K562 (cell line): ENCODE measurements around the gene DTNBP1. TPM values are rescaled to one million over a fixed set of nuclear protein-coding genes. Genes with fewer than 3 reads are reported as not detected.

Experiments used
- ATAC-seq: fragments of 200-7000 bp; cut with Tn5 transposase; 3 replicates; pipeline ENCODE4 v1.9.1; 2020; ENCODE audit warnings: moderate library complexity
- BruUV-seq: library from RNA; stranded (reverse); fragments of 400-500 nt; replicated peaks from 2 replicates; lab custom pipeline; 2021; lab: Mats Ljungman, UMichigan
- CTCF ChIA-PET: fragments of 300-600 bp; formaldehyde crosslinking; extraction: SDS; loops from one replicate; lab custom pipeline; 2021; ENCODE audit warnings: low intra/inter-chr PET ratio; lab: Yijun Ruan, JAX
- POLR2A ChIA-PET: fragments of 300-600, 350-650 bp; sonication (Branson Sonifier 250); formaldehyde crosslinking; extraction: SDS; loops from one replicate; lab custom pipeline; 2021; ENCODE audit warnings: antibody characterized with exemption, inconsistent platforms; lab: Yijun Ruan, JAX
- DNase-seq, 4 experiments: peaks; one replicate each; pipeline versions ENCODE4 v3.0.0 to v3.0.0-alpha.2; 2011 to 2018; ENCODE audit warnings: low spot score in 3 of 4, mixed read lengths in 3 of 4; ENCODE audit errors: extremely low read depth in 1 of 4
- FAIRE-seq: peaks from 2 replicates; lab custom pipeline; 2011; peaks lifted over from hg19 to GRCh38; lab: Jason Lieb, UNC
- H2AFZ ChIP-seq: 2 replicates; pipeline ENCODE4 v1.6.0; 2011; ENCODE audit warnings: low read depth, low read length, control low read depth, inconsistent platforms
- H3K27ac ChIP-seq: fragments of 200-600 bp; 3 replicates; pipeline ENCODE4 v1.8.0; 2011; ENCODE audit warnings: low read depth, mild to moderate bottlenecking, control low read depth, inconsistent platforms, low read length, moderate library complexity, mixed read lengths; ENCODE audit errors: extremely low read depth
- H3K27me3 ChIP-seq, 2 experiments: fragments of 300-600 bp in 1 of 2; 2 replicates in 1 of 2; 3 replicates in 1 of 2; pipeline versions ENCODE4 v1.6.0 to v1.8.0; 2011; ENCODE audit warnings: inconsistent platforms in 2 of 2, low read length in 2 of 2, mild to moderate bottlenecking in 1 of 2, mixed read lengths in 1 of 2, moderate library complexity in 1 of 2; ENCODE audit not compliant: control insufficient read depth in 2 of 2, insufficient read depth in 2 of 2
- H3K36me3 ChIP-seq: fragments of 300-600 bp; 3 replicates; pipeline ENCODE4 v1.8.0; 2011; ENCODE audit warnings: mild to moderate bottlenecking, low read length, inconsistent platforms; ENCODE audit not compliant: control insufficient read depth, insufficient read depth
- H3K4me1 ChIP-seq, 2 experiments: fragments of 200-600 bp in 1 of 2; replicated peaks in 1 of 2; 2 replicates in 1 of 2; 3 replicates in 1 of 2; pipeline versions ENCODE4 v1.5.1 to v1.8.0; 2011; ENCODE audit warnings: inconsistent platforms in 2 of 2, low read length in 2 of 2, mild to moderate bottlenecking in 1 of 2, mixed read lengths in 1 of 2, moderate library complexity in 1 of 2; ENCODE audit not compliant: control insufficient read depth in 2 of 2, insufficient read depth in 2 of 2
- H3K4me2 ChIP-seq: 2 replicates; pipeline ENCODE4 v1.6.1; 2011; ENCODE audit warnings: low read length, control low read depth, inconsistent platforms, mixed read lengths; ENCODE audit not compliant: insufficient read depth
- H3K4me3 ChIP-seq: fragments of 200-600 bp; sonication (generic), shearing (Covaris generic); 2 replicates; pipeline ENCODE4 v1.5.1; 2016; ENCODE audit warnings: control low read depth, inconsistent platforms
- H3K79me2 ChIP-seq: fragments of 200-600 bp; 3 replicates; pipeline ENCODE4 v1.8.0; 2011; ENCODE audit warnings: low read length, inconsistent platforms; ENCODE audit not compliant: control insufficient read depth, insufficient read depth
- H3K9ac ChIP-seq, 2 experiments: 2 replicates each; pipeline versions ENCODE4 v1.6.0 to v1.6.1; 2011; ENCODE audit warnings: low read depth in 2 of 2, low read length in 2 of 2, control low read depth in 1 of 2, inconsistent platforms in 1 of 2, mild to moderate bottlenecking in 1 of 2, mixed read lengths in 1 of 2; ENCODE audit not compliant: insufficient read depth in 1 of 2
- H3K9me1 ChIP-seq: one replicate; pipeline ENCODE4 v1.6.0; 2011; ENCODE audit warnings: inconsistent platforms, mild to moderate bottlenecking, low read length, moderate library complexity; ENCODE audit not compliant: control insufficient read depth, insufficient read depth
- H3K9me3 ChIP-seq: replicated peaks from 2 replicates; pipeline ENCODE4 v1.5.1; 2011; ENCODE audit warnings: low read depth, low read length, inconsistent platforms; ENCODE audit not compliant: control insufficient read depth, insufficient read depth
- H4K20me1 ChIP-seq: replicated peaks from 2 replicates; pipeline ENCODE4 v1.6.1; 2011; ENCODE audit warnings: low read length, inconsistent platforms, mixed read lengths; ENCODE audit not compliant: control insufficient read depth, insufficient read depth
- CREB5 ChIP-seq: fragments of 250-450 bp; sonication (Bioruptor Pico); IDR thresholded peaks from 2 replicates; pipeline ENCODE4 v1.5.0; 2020; ENCODE audit warnings: mild to moderate bottlenecking
- EGR1 ChIP-seq: fragments of 450-650 bp; conservative IDR thresholded peaks from 2 replicates; pipeline ENCODE4 v1.6.1; 2017; ENCODE audit warnings: mild to moderate bottlenecking
- KDM4B ChIP-seq, 2 experiments: fragments of 450-650 bp in 1 of 2; sonication (generic) in 1 of 2; IDR thresholded peaks; 2 replicates each; pipeline ENCODE4 v1.6.1; 2016 to 2017; ENCODE audit warnings: borderline replicate concordance in 2 of 2, antibody characterized with exemption in 1 of 2, low read depth in 1 of 2, mild to moderate bottlenecking in 1 of 2
- PCBP1 ChIP-seq: fragments of 200-400 bp; formaldehyde crosslinking; IDR thresholded peaks from 2 replicates; pipeline ENCODE4 v1.6.1; 2018; ENCODE audit warnings: mild to moderate bottlenecking, low read depth, low read length; ENCODE audit not compliant: poor library complexity, severe bottlenecking
- PREB ChIP-seq: sonication (generic); formaldehyde crosslinking; IDR thresholded peaks from 2 replicates; pipeline ENCODE4 v1.8.1; 2023; ENCODE audit warnings: mild to moderate bottlenecking, missing genetic modification reagents
- PTRF ChIP-seq: fragments of 450-650 bp; IDR thresholded peaks from 2 replicates; pipeline ENCODE4 v1.6.1; 2016; ENCODE audit warnings: mild to moderate bottlenecking, missing genetic modification characterization, missing compliant biosample characterization
- RHOXF2B ChIP-seq: fragments of 250-450 bp; sonication (Bioruptor Pico); conservative IDR thresholded peaks from 2 replicates; pipeline ENCODE4 v1.5.1; 2021
- ZNF551 ChIP-seq: fragments of 250-450 bp; sonication (Bioruptor Pico); IDR thresholded peaks from 2 replicates; pipeline ENCODE4 v1.5.0; 2021; ENCODE audit warnings: mild to moderate bottlenecking, moderate library complexity
- WGBS: fragments of 100-300 bp; shearing (Covaris generic); methylation state at CpG from one replicate; pipeline ENCODE4 v1.1.6; 2016; ENCODE audit warnings: low coverage, mixed read lengths; ENCODE audit not compliant: insufficient coverage; ENCODE audit errors: missing lambda C conversion rate; 5-methylcytosine and 5-hydroxymethylcytosine counted together
- in situ Hi-C: fragments of 300-500 bp; cut with MboI; formaldehyde crosslinking; loops from 4 replicates; pipeline ENCODE4 v1.15.0; 2018; ENCODE audit warnings: inconsistent platforms, mixed read lengths
- intact Hi-C: fragments of 100-400 bp; cut with micrococcal nuclease; formaldehyde crosslinking; loops from 2 replicates; pipeline ENCODE4 v1.14.2; 2022
- polyA plus RNA-seq, 8 experiments: library from polyadenylated mRNA; depleted of rRNA in 4 of 8; stranded (reverse) in 5 of 8; unstranded in 3 of 8; fragments of >200 nt; fragmentation: Nextera tagmentation in 2 of 8; fragmentation: Illumina TruSeq in 1 of 8; extraction: Ambion mirVana in 2 of 8; extraction: Trizol in 1 of 8; gene quantifications; 2 replicates each; pipeline versions ENCODE4 v1.2.1 to v1.2.3, GENCODE V29; 2011 to 2014; ENCODE audit warnings: inconsistent platforms in 1 of 8, missing spikeins in 1 of 8
- total RNA-seq, 7 experiments: library from RNA; depleted of rRNA in 6 of 7; stranded (reverse); fragments of >200 nt in 6 of 7; fragmentation: Illumina TruSeq in 2 of 7; extraction: Trizol in 2 of 7; gene quantifications; 2 replicates each; pipeline versions ENCODE4 v1.2.1 to v1.2.3, GENCODE V29; 2011 to 2021; ENCODE audit warnings: low replicate concordance in 1 of 7

DTNBP1 gene
- total and polyA plus RNA-seq, 9 of the 15 experiments (the other 6 are each of a cell fraction or from before 2014, with no cell fraction given), result 16.7 to 54.5 (median 21.4) TPM

GRCh38 chr6:15524861-15525401 lies 137.9 kb downstream of the DTNBP1 start (continued):
- TF ChIP-seq PREB, result no peak
- no peak for TF ChIP-seq PTRF (tag)
- TF ChIP-seq, all 486 proteins: peak for 0

- ChIA-PET POLR2A (interaction anchor here (0.7 to 1.5 kb wide), 7 partner anchors 9 to 889 kb away, joined by 3 to 6 read pairs (median 4); no protein-coding TSS in a partner anchor), CTCF (no interaction called here)
- H3K27ac ChIP-seq, result no peak overlapping the region
- no peak overlapping the region for H3K4me3 ChIP-seq
- WGBS, result 95% methylated on average over 23 of the region's 23 CpGs
- FAIRE-seq, result no peak
- intact Hi-C loops (no loop called here), in situ Hi-C loops (no loop called here)
- H3K4me1 ChIP-seq, result peaks cover 0 to 1% of the 10 kb centered on the region in 2 experiments; a peak in 1 of 5 replicates
- H4K20me1 ChIP-seq, result no peaks in the 10 kb centered on the region
- no peaks in the 10 kb centered on the region for H3K9me1 ChIP-seq
- no peak for TF ChIP-seq ZNF551 (CRISPR knock-in tag)
- TF ChIP-seq PCBP1, result no peak
- no peak for TF ChIP-seq CREB5 (CRISPR knock-in tag)
- TF ChIP-seq KDM4B (IDR thresholded peaks at IDR 0.05; ENCODE audit: borderline replicate concordance in 2 of 2, low read depth in 1 of 2), result no peak
- no peak for TF ChIP-seq RHOXF2B
- TF ChIP-seq EGR1, result no peak
- no peak overlapping the region for H2AFZ ChIP-seq
- H3K36me3 ChIP-seq, result peaks cover 73% of the 10 kb centered on the region
- no peak for ATAC-seq
- H3K9me3 ChIP-seq, result no peaks in the 10 kb centered on the region
- no peak overlapping the region for H3K4me2 ChIP-seq
- BruUV-seq, result no TSS peak
- no peak overlapping the region for H3K9ac ChIP-seq
- H3K27me3 ChIP-seq, result no peaks in the 10 kb centered on the region
- H3K79me2 ChIP-seq, result no peaks in the 10 kb centered on the region
- no peak for DNase-seq
Measured at GRCh38 chr6:15523679-15524630, 138.9 kb downstream of the DTNBP1 start.
